Panc1 (cell line): ENCODE data around the gene TAF4B. TPM values are rescaled to one million over a fixed set of nuclear protein-coding genes. Genes with fewer than 3 reads are reported as not detected.

Source experiments
- ATAC-seq: fragments of 200-7000 bp; cut with Tn5 transposase; 2 replicates; pipeline ENCODE4 v1.9.1; 2020; ENCODE audit warnings: mild to moderate bottlenecking, moderate library complexity
- BruUV-seq: library from RNA; stranded (reverse); fragments of 400-500 nt; replicated peaks from 2 replicates; lab custom pipeline; 2021; lab: Mats Ljungman, UMichigan
- CTCF ChIA-PET: fragments of 300-600 bp; sonication (Branson Sonifier 250); formaldehyde crosslinking; loops from one replicate; lab custom pipeline; 2022; ENCODE audit warnings: antibody characterized with exemption; lab: Charles Lee
- POLR2A ChIA-PET: fragments of 300-600 bp; sonication (Branson Sonifier 250); formaldehyde crosslinking; loops from one replicate; lab custom pipeline; 2022; ENCODE audit warnings: antibody characterized with exemption; lab: Charles Lee
- DNase-seq: peaks from one replicate; pipeline ENCODE4 v3.0.0-alpha.2; 2010; ENCODE audit warnings: low read depth, low spot score
- H3K27ac ChIP-seq: 2 replicates; pipeline ENCODE4 v1.5.1; 2011; ENCODE audit warnings: mild to moderate bottlenecking, low read length, inconsistent platforms
- H3K27me3 ChIP-seq: fragments of 200-500 bp; sonication (Bioruptor generic); 2 replicates; pipeline ENCODE4 v1.6.0; 2014; ENCODE audit warnings: low read length, inconsistent platforms; ENCODE audit not compliant: control insufficient read depth, insufficient read depth
- H3K36me3 ChIP-seq: fragments of 200-500 bp; sonication (Bioruptor generic); 2 replicates; pipeline ENCODE4 v1.5.1; 2014; ENCODE audit warnings: inconsistent platforms, mild to moderate bottlenecking, low read length, moderate library complexity; ENCODE audit not compliant: control insufficient read depth, insufficient read depth
- H3K4me1 ChIP-seq: 2 replicates; pipeline ENCODE4 v1.5.1; 2011; ENCODE audit warnings: inconsistent platforms, mild to moderate bottlenecking, low read length, moderate library complexity; ENCODE audit not compliant: control insufficient read depth, insufficient read depth
- H3K4me3 ChIP-seq, 2 experiments: 2 replicates each; pipeline ENCODE4 v1.5.1; 2011 to 2012; ENCODE audit warnings: low read depth in 2 of 2, low read length in 2 of 2, mild to moderate bottlenecking in 2 of 2, inconsistent platforms in 1 of 2, moderate library complexity in 1 of 2
- H3K9me3 ChIP-seq: fragments of 200-500 bp; sonication (Bioruptor generic); 2 replicates; pipeline ENCODE4 v1.5.1; 2014; ENCODE audit warnings: low read depth, mild to moderate bottlenecking, inconsistent platforms, low read length, moderate library complexity; ENCODE audit not compliant: control insufficient read depth, insufficient read depth
- POLR2AphosphoS5 ChIP-seq: IDR thresholded peaks from 2 replicates; pipeline ENCODE4 v1.6.1; 2012; ENCODE audit warnings: mild to moderate bottlenecking, low read depth, low read length, moderate library complexity
- SIN3A ChIP-seq: IDR thresholded peaks from 2 replicates; pipeline ENCODE4 v1.6.1; 2012; ENCODE audit warnings: low read depth, mild to moderate bottlenecking, low read length, moderate library complexity, borderline replicate concordance; ENCODE audit not compliant: insufficient read depth
- TCF7L2 ChIP-seq: IDR thresholded peaks from 2 replicates; pipeline ENCODE4 v1.6.1; 2011; ENCODE audit warnings: mild to moderate bottlenecking, low read depth, low read length, inconsistent platforms
- in situ Hi-C: cut with HindIII; loops from 2 replicates; pipeline ENCODE4 v1.10.0; 2016; ENCODE audit warnings: low sequenced_read_pairs, low pct_unique_long_range_greater_than_20kb
- intact Hi-C: fragments of 100-400 bp; cut with micrococcal nuclease; formaldehyde crosslinking; loops from one replicate; pipeline ENCODE4 v1.10.0; 2022; ENCODE audit not compliant: unreplicated experiment
- total RNA-seq: library from RNA; stranded (reverse); gene quantifications from one replicate; pipeline ENCODE4 v1.2.1, GENCODE V29; 2021; ENCODE audit not compliant: unreplicated experiment
- TF ChIP-seq, protein P1 (sequence below), 2 experiments: IDR thresholded peaks; 2 replicates each; pipeline ENCODE4 v1.6.1; 2011 to 2012; ENCODE audit warnings: low read depth in 2 of 2, control low read depth in 1 of 2, low read length in 1 of 2, mild to moderate bottlenecking in 1 of 2, moderate library complexity in 1 of 2; ENCODE audit not compliant: insufficient read depth in 1 of 2
- TF ChIP-seq, protein P2 (sequence below): fragments of 450-650 bp; IDR thresholded peaks from 2 replicates; pipeline ENCODE4 v1.5.1; 2017; ENCODE audit warnings: mild to moderate bottlenecking

The TAF4B gene
- total RNA-seq, 1 experiment from 2014 or later: 8.0 TPM

DNA sequence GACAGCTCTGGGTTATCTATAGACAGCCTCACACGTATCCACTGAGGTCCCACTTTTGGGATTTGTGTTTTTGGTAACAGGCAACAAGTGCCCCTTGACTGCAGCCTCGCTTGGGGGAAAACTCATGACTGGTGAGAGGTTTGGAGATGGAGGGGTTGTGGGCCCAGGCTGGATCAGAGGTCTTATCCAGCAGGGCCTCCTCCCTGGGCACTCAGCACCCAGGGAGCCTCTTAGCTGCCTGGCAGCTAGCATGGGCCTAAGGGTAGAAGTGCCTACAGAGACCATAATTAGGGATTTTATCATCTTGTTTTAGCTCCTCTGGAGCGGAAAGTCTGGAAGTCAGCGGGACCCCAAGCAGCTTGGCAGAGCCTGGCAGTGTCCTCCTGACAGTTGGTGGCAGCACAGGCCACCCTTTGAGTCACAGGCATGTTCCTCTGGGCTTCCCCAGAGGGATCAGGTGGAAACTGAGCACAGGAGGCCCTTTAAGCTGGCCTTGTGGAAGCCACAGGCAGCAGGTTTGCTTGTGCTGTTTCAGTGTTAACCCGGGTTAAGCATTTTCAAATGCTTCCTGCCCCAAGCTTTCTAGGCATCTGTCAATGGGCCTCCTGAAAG, 179.1 kb downstream of the TAF4B start:
- DNase-seq: no peak
- no TSS peak for BruUV-seq
- Histone ChIP-seq H3K27me3 (no peaks in the 10 kb centered on the region), H3K9me3 (no peaks in the 10 kb centered on the region), H3K4me1 (no peaks in the 10 kb centered on the region), H3K36me3 (no peaks in the 10 kb centered on the region), H3K27ac (no peak overlapping the region), H3K4me3 (no peak overlapping the region)
- TF ChIP-seq TCF7L2 (no peak), SIN3A (no peak), POLR2AphosphoS5 (no peak)
- TF ChIP-seq, protein P1, sequence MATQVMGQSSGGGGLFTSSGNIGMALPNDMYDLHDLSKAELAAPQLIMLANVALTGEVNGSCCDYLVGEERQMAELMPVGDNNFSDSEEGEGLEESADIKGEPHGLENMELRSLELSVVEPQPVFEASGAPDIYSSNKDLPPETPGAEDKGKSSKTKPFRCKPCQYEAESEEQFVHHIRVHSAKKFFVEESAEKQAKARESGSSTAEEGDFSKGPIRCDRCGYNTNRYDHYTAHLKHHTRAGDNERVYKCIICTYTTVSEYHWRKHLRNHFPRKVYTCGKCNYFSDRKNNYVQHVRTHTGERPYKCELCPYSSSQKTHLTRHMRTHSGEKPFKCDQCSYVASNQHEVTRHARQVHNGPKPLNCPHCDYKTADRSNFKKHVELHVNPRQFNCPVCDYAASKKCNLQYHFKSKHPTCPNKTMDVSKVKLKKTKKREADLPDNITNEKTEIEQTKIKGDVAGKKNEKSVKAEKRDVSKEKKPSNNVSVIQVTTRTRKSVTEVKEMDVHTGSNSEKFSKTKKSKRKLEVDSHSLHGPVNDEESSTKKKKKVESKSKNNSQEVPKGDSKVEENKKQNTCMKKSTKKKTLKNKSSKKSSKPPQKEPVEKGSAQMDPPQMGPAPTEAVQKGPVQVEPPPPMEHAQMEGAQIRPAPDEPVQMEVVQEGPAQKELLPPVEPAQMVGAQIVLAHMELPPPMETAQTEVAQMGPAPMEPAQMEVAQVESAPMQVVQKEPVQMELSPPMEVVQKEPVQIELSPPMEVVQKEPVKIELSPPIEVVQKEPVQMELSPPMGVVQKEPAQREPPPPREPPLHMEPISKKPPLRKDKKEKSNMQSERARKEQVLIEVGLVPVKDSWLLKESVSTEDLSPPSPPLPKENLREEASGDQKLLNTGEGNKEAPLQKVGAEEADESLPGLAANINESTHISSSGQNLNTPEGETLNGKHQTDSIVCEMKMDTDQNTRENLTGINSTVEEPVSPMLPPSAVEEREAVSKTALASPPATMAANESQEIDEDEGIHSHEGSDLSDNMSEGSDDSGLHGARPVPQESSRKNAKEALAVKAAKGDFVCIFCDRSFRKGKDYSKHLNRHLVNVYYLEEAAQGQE (IDR thresholded peaks at IDR 0.05; ENCODE audit: insufficient read depth in 1 of 2, low read depth in 2 of 2, low read length in 1 of 2): no peak
- TF ChIP-seq, protein P2, sequence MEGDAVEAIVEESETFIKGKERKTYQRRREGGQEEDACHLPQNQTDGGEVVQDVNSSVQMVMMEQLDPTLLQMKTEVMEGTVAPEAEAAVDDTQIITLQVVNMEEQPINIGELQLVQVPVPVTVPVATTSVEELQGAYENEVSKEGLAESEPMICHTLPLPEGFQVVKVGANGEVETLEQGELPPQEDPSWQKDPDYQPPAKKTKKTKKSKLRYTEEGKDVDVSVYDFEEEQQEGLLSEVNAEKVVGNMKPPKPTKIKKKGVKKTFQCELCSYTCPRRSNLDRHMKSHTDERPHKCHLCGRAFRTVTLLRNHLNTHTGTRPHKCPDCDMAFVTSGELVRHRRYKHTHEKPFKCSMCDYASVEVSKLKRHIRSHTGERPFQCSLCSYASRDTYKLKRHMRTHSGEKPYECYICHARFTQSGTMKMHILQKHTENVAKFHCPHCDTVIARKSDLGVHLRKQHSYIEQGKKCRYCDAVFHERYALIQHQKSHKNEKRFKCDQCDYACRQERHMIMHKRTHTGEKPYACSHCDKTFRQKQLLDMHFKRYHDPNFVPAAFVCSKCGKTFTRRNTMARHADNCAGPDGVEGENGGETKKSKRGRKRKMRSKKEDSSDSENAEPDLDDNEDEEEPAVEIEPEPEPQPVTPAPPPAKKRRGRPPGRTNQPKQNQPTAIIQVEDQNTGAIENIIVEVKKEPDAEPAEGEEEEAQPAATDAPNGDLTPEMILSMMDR: peak; percentile 73
- POLR2A ChIA-PET: no interaction called here
- ATAC-seq: peak; percentile 89
- in situ Hi-C loops (no loop called here), intact Hi-C loops (no loop called here)
- CTCF ChIA-PET: interaction anchor here (0.6 to 1.1 kb wide), 3 partner anchors 22 to 249 kb away, joined by 3 read pairs; no protein-coding TSS in a partner anchor

DNA sequence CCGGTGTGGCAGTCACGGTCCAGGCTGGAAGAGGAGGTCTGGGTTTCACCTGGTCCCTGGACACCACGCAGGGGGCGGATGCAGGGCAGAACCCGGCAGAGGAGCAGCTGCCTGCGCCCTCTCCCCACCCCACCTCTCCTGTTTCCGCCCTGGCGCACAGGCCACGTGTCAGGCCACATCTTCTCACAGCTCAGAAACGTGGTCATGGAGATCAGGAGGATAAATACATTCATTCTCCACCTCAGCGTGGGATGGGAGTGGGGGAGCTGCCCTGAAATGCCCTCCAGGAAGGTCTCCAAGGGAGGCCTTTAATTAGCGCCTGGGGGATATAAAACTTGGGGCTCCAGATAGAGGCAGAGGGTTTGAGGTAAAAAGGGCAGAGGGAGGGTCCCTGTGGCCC, 180.1 kb downstream of the TAF4B start:
- intact Hi-C loops: no loop called here
- no peaks in the 10 kb centered on the region for H3K27me3 ChIP-seq
- in situ Hi-C loops: no loop called here
- no TSS peak for BruUV-seq
- no peaks in the 10 kb centered on the region for H3K36me3 ChIP-seq
- TF ChIP-seq SIN3A: no peak
- TF ChIP-seq, protein P2: no peak
- TF ChIP-seq TCF7L2: no peak
- no peak for TF ChIP-seq POLR2AphosphoS5
- TF ChIP-seq, protein P1 (IDR thresholded peaks at IDR 0.05; ENCODE audit: insufficient read depth in 1 of 2, low read depth in 2 of 2, low read length in 1 of 2): no peak
- no peaks in the 10 kb centered on the region for H3K4me1 ChIP-seq
- H3K4me3 ChIP-seq: no peak overlapping the region
- ChIA-PET POLR2A (no interaction called here), CTCF (interaction anchor here (0.6 to 1.0 kb wide), 2 partner anchors 23 to 240 kb away, joined by 3 read pairs; no protein-coding TSS in a partner anchor)
- DNase-seq (no peak), ATAC-seq (no peak)
- no peaks in the 10 kb centered on the region for H3K9me3 ChIP-seq
- H3K27ac ChIP-seq: peak overlapping the region; percentile 12; the same call in 1 of the 2 replicates
